Measurements from ENCODE around the gene CNKSR3.

Gene CNKSR3

GRCh38 chr6:154360476-154360875 is 150.0 kb downstream of the CNKSR3 start:
- Histone ChIP-seq H3K79me1 (ENCODE audit: low read length) (no peaks in the 10 kb centered on the region), H2BK120ac (ENCODE audit: low read depth, low read length) (no peak overlapping the region), H2BK5ac (ENCODE audit: low read length) (no peak overlapping the region), H3K36me3 (ENCODE audit: control insufficient read depth, insufficient read depth, low read length) (no peaks in the 10 kb centered on the region), H4K5ac (ENCODE audit: low read length) (no peak overlapping the region), H3K4me1 (ENCODE audit: control insufficient read depth, low read depth, low read length) (no peaks in the 10 kb centered on the region), H3K56ac (ENCODE audit: low read length) (no peak overlapping the region), H3K4me2 (ENCODE audit: low read length) (no peak overlapping the region), H3K27me3 (ENCODE audit: insufficient read depth, low read length, poor library complexity) (no peaks in the 10 kb centered on the region), H3K18ac (ENCODE audit: low read length) (no peak overlapping the region), H3K27ac (ENCODE audit: low read depth, low read length) (no peak overlapping the region), H3K79me2 (ENCODE audit: control insufficient read depth, insufficient read depth, low read length) (no peaks in the 10 kb centered on the region), H3K23ac (ENCODE audit: low read length) (no peak overlapping the region), H2BK15ac (replicated peaks; ENCODE audit: low read depth) (no peak overlapping the region), H4K8ac (ENCODE audit: low read depth, low read length) (no peak overlapping the region), H2AK5ac (ENCODE audit: low read length) (no peak overlapping the region), H3K4me3 (ENCODE audit: low read length) (no peak overlapping the region), H3K9ac (ENCODE audit: low read length) (no peak overlapping the region), H3K4ac (ENCODE audit: low read depth, low read length) (no peak overlapping the region)
- no CpG with 5 or more reads among the region's 3 CpGs for WGBS (ENCODE audit: extremely low coverage, insufficient coverage, low lambda C conversion rate)
- peak; percentile 25 for DNase-seq

GRCh38 chr6:154359679-154360078 is 150.8 kb downstream of the CNKSR3 start:
- no peaks in the 10 kb centered on the region for H3K79me1 ChIP-seq (ENCODE audit: low read length)
- no peaks in the 10 kb centered on the region for H3K4me1 ChIP-seq (ENCODE audit: control insufficient read depth, low read depth, low read length)
- H3K27ac ChIP-seq (ENCODE audit: low read depth, low read length): no peak overlapping the region
- no peak overlapping the region for H2AK5ac ChIP-seq (ENCODE audit: low read length)
- no peak for DNase-seq
- H4K8ac ChIP-seq (ENCODE audit: low read depth, low read length): no peak overlapping the region
- H3K56ac ChIP-seq (ENCODE audit: low read length): no peak overlapping the region
- no peaks in the 10 kb centered on the region for H3K36me3 ChIP-seq (ENCODE audit: control insufficient read depth, insufficient read depth, low read length)
- H3K4me2 ChIP-seq (ENCODE audit: low read length): no peak overlapping the region
- no peak overlapping the region for H3K9ac ChIP-seq (ENCODE audit: low read length)
- no peak overlapping the region for H4K5ac ChIP-seq (ENCODE audit: low read length)
- no peak overlapping the region for H3K23ac ChIP-seq (ENCODE audit: low read length)
- no peak overlapping the region for H3K4ac ChIP-seq (ENCODE audit: low read depth, low read length)
- H3K79me2 ChIP-seq (ENCODE audit: control insufficient read depth, insufficient read depth, low read length): no peaks in the 10 kb centered on the region
- H3K18ac ChIP-seq (ENCODE audit: low read length): no peak overlapping the region
- no CpG with 5 or more reads among the region's 4 CpGs for WGBS (ENCODE audit: extremely low coverage, insufficient coverage, low lambda C conversion rate)
- H2BK15ac ChIP-seq (replicated peaks; ENCODE audit: low read depth): no peak overlapping the region
- H2BK5ac ChIP-seq (ENCODE audit: low read length): no peak overlapping the region
- H3K27me3 ChIP-seq (ENCODE audit: insufficient read depth, low read length, poor library complexity): no peaks in the 10 kb centered on the region
- no peak overlapping the region for H2BK120ac ChIP-seq (ENCODE audit: low read depth, low read length)
- no peak overlapping the region for H3K4me3 ChIP-seq (ENCODE audit: low read length)

- no peak overlapping the region for H3K23ac ChIP-seq (ENCODE audit: low read length)
- no peak overlapping the region for H3K9ac ChIP-seq (ENCODE audit: low read length)
- H2AK5ac ChIP-seq (ENCODE audit: low read length): no peak overlapping the region
- no peak overlapping the region for H3K27ac ChIP-seq (ENCODE audit: low read depth, low read length)
- H3K4me2 ChIP-seq (ENCODE audit: low read length): no peak overlapping the region
- no peak overlapping the region for H3K18ac ChIP-seq (ENCODE audit: low read length)
- no peaks in the 10 kb centered on the region for H3K27me3 ChIP-seq (ENCODE audit: insufficient read depth, low read length, poor library complexity)
- H2BK15ac ChIP-seq (replicated peaks; ENCODE audit: low read depth): no peak overlapping the region
- H4K8ac ChIP-seq (ENCODE audit: low read depth, low read length): no peak overlapping the region
- WGBS (ENCODE audit: extremely low coverage, insufficient coverage, low lambda C conversion rate): no CpG with 5 or more reads among the region's 10 CpGs
- no peaks in the 10 kb centered on the region for H3K4me1 ChIP-seq (ENCODE audit: control insufficient read depth, low read depth, low read length)
- no peak overlapping the region for H4K5ac ChIP-seq (ENCODE audit: low read length)
- DNase-seq: no peak
- H3K79me1 ChIP-seq (ENCODE audit: low read length): no peaks in the 10 kb centered on the region
- no peak overlapping the region for H3K4ac ChIP-seq (ENCODE audit: low read depth, low read length)
- H2BK120ac ChIP-seq (ENCODE audit: low read depth, low read length): no peak overlapping the region
- H3K56ac ChIP-seq (ENCODE audit: low read length): no peak overlapping the region
- no peaks in the 10 kb centered on the region for H3K79me2 ChIP-seq (ENCODE audit: control insufficient read depth, insufficient read depth, low read length)
- no peak overlapping the region for H2BK5ac ChIP-seq (ENCODE audit: low read length)
- no peaks in the 10 kb centered on the region for H3K36me3 ChIP-seq (ENCODE audit: control insufficient read depth, insufficient read depth, low read length)
- H3K4me3 ChIP-seq (ENCODE audit: low read length): no peak overlapping the region
These were observed 151.3 kb downstream of the CNKSR3 start for GRCh38 chr6:154359161-154359574.

- Histone ChIP-seq H3K23ac (ENCODE audit: low read length) (no peak overlapping the region), H3K36me3 (ENCODE audit: control insufficient read depth, insufficient read depth, low read length) (no peaks in the 10 kb centered on the region), H3K4me1 (ENCODE audit: control insufficient read depth, low read depth, low read length) (no peaks in the 10 kb centered on the region), H3K79me1 (ENCODE audit: low read length) (no peaks in the 10 kb centered on the region), H4K5ac (ENCODE audit: low read length) (no peak overlapping the region), H3K27ac (ENCODE audit: low read depth, low read length) (no peak overlapping the region), H4K8ac (ENCODE audit: low read depth, low read length) (no peak overlapping the region), H3K27me3 (ENCODE audit: insufficient read depth, low read length, poor library complexity) (no peaks in the 10 kb centered on the region), H3K4ac (ENCODE audit: low read depth, low read length) (no peak overlapping the region), H3K4me2 (ENCODE audit: low read length) (no peak overlapping the region), H3K18ac (ENCODE audit: low read length) (no peak overlapping the region), H2BK5ac (ENCODE audit: low read length) (no peak overlapping the region), H3K9ac (ENCODE audit: low read length) (no peak overlapping the region), H2AK5ac (ENCODE audit: low read length) (no peak overlapping the region), H3K79me2 (ENCODE audit: control insufficient read depth, insufficient read depth, low read length) (no peaks in the 10 kb centered on the region), H3K56ac (ENCODE audit: low read length) (no peak overlapping the region), H2BK120ac (ENCODE audit: low read depth, low read length) (no peak overlapping the region), H2BK15ac (replicated peaks; ENCODE audit: low read depth) (no peak overlapping the region), H3K4me3 (ENCODE audit: low read length) (no peak overlapping the region)
- DNase-seq: no peak
- WGBS (ENCODE audit: extremely low coverage, insufficient coverage, low lambda C conversion rate): no CpG with 5 or more reads among the region's 5 CpGs
These were observed 152.4 kb downstream of the CNKSR3 start for GRCh38 chr6:154358019-154358545.

GRCh38 chr6:154356690-154357089 is 153.8 kb downstream of the CNKSR3 start, which contains the start of gene IPCEF1:
Gene IPCEF1, minus strand, starts transcription at chr6:154356803. Its CDS starts 90,856 bp downstream, at chr6:154265947.
- H3K79me1 ChIP-seq (ENCODE audit: low read length): no peaks in the 10 kb centered on the region
- no peak within 1 kb of the TSS for H3K23ac ChIP-seq (ENCODE audit: low read length)
- H3K36me3 ChIP-seq (ENCODE audit: control insufficient read depth, insufficient read depth, low read length): no peaks in the 10 kb centered on the region
- no peak within 1 kb of the TSS for H2AK5ac ChIP-seq (ENCODE audit: low read length)
- H4K5ac ChIP-seq (ENCODE audit: low read length): no peak within 1 kb of the TSS
- WGBS (ENCODE audit: extremely low coverage, insufficient coverage, low lambda C conversion rate): no CpG with 5 or more reads among the region's 3 CpGs
- no peak within 1 kb of the TSS for H3K18ac ChIP-seq (ENCODE audit: low read length)
- no peaks in the 10 kb centered on the region for H3K4me1 ChIP-seq (ENCODE audit: control insufficient read depth, low read depth, low read length)
- no peak within 1 kb of the TSS for H3K4me2 ChIP-seq (ENCODE audit: low read length)
- H2BK5ac ChIP-seq (ENCODE audit: low read length): no peak within 1 kb of the TSS
- H3K56ac ChIP-seq (ENCODE audit: low read length): no peak within 1 kb of the TSS
- H3K79me2 ChIP-seq (ENCODE audit: control insufficient read depth, insufficient read depth, low read length): no peaks in the 10 kb centered on the region
- H3K27ac ChIP-seq (ENCODE audit: low read depth, low read length): no peak within 1 kb of the TSS
- H4K8ac ChIP-seq (ENCODE audit: low read depth, low read length): no peak within 1 kb of the TSS
- H3K4me3 ChIP-seq (ENCODE audit: low read length): no peak within 1 kb of the TSS
- H2BK15ac ChIP-seq (replicated peaks; ENCODE audit: low read depth): no peak within 1 kb of the TSS
- no peaks in the 10 kb centered on the region for H3K27me3 ChIP-seq (ENCODE audit: insufficient read depth, low read length, poor library complexity)
- no peak within 1 kb of the TSS for H3K9ac ChIP-seq (ENCODE audit: low read length)
- no peak for DNase-seq
- no peak within 1 kb of the TSS for H2BK120ac ChIP-seq (ENCODE audit: low read depth, low read length)
- no peak within 1 kb of the TSS for H3K4ac ChIP-seq (ENCODE audit: low read depth, low read length)

GRCh38 chr6:154356113-154356512 is 154.4 kb downstream of the CNKSR3 start:
- no peak overlapping the region for H3K4me3 ChIP-seq (ENCODE audit: low read length)
- no peak overlapping the region for H4K8ac ChIP-seq (ENCODE audit: low read depth, low read length)
- no peak overlapping the region for H2BK5ac ChIP-seq (ENCODE audit: low read length)
- DNase-seq: no peak
- H3K79me2 ChIP-seq (ENCODE audit: control insufficient read depth, insufficient read depth, low read length): no peaks in the 10 kb centered on the region
- H3K18ac ChIP-seq (ENCODE audit: low read length): no peak overlapping the region
- no peaks in the 10 kb centered on the region for H3K27me3 ChIP-seq (ENCODE audit: insufficient read depth, low read length, poor library complexity)
- no peak overlapping the region for H3K4ac ChIP-seq (ENCODE audit: low read depth, low read length)
- H2BK15ac ChIP-seq (replicated peaks; ENCODE audit: low read depth): no peak overlapping the region
- WGBS (ENCODE audit: extremely low coverage, insufficient coverage, low lambda C conversion rate): no CpG with 5 or more reads among the region's 2 CpGs
- no peaks in the 10 kb centered on the region for H3K79me1 ChIP-seq (ENCODE audit: low read length)
- no peaks in the 10 kb centered on the region for H3K4me1 ChIP-seq (ENCODE audit: control insufficient read depth, low read depth, low read length)
- no peak overlapping the region for H2BK120ac ChIP-seq (ENCODE audit: low read depth, low read length)
- no peak overlapping the region for H4K5ac ChIP-seq (ENCODE audit: low read length)
- no peak overlapping the region for H3K27ac ChIP-seq (ENCODE audit: low read depth, low read length)
- H3K9ac ChIP-seq (ENCODE audit: low read length): no peak overlapping the region
- no peaks in the 10 kb centered on the region for H3K36me3 ChIP-seq (ENCODE audit: control insufficient read depth, insufficient read depth, low read length)
- H2AK5ac ChIP-seq (ENCODE audit: low read length): no peak overlapping the region
- no peak overlapping the region for H3K23ac ChIP-seq (ENCODE audit: low read length)
- no peak overlapping the region for H3K4me2 ChIP-seq (ENCODE audit: low read length)
- no peak overlapping the region for H3K56ac ChIP-seq (ENCODE audit: low read length)
